ENCODE results near the gene SEC14L2.

GRCh38 chr22:30469165-30469564 is 72.3 kb downstream of the SEC14L2 start:
- TF ChIP-seq GATA2 (IDR thresholded peaks at IDR 0.05; ENCODE audit: low read depth, low read length), result no peak
- TF ChIP-seq GATA3 (IDR thresholded peaks at IDR 0.05; ENCODE audit: low read depth, low read length), result no peak

Measured in SH-SY5Y (cell line).